PC-3 (cell line): ENCODE results near the gene NOCT. TPM values are rescaled to one million over a fixed set of nuclear protein-coding genes. Genes with fewer than 3 reads are reported as not detected.

ENCODE experiments used
- ATAC-seq: fragments of 200-7000 bp; cut with Tn5 transposase; 2 replicates; pipeline ENCODE4 v1.9.1; 2020; ENCODE audit warnings: mild to moderate bottlenecking, moderate library complexity
- BruUV-seq: library from RNA; stranded (reverse); fragments of 400-500 nt; replicated peaks from 2 replicates; lab custom pipeline; 2021; lab: Mats Ljungman, UMichigan
- CTCF ChIA-PET: fragments of 300-600 bp; sonication (Branson Sonifier 250); formaldehyde crosslinking; loops from one replicate; lab custom pipeline; 2022; ENCODE audit warnings: antibody characterized with exemption; lab: Charles Lee
- POLR2A ChIA-PET: fragments of 300-600 bp; sonication (Branson Sonifier 250); formaldehyde crosslinking; loops from one replicate; lab custom pipeline; 2022; ENCODE audit warnings: antibody characterized with exemption; ENCODE audit not compliant: unreplicated experiment; lab: Charles Lee
- DNase-seq: peaks from one replicate; pipeline ENCODE4 v3.0.0-alpha.2; 2015
- H2AFZ ChIP-seq: fragments of 300-600 bp; sonication (generic); 2 replicates; pipeline ENCODE4 v1.6.0; 2016; ENCODE audit warnings: antibody characterized with exemption, low read length
- H3F3A ChIP-seq: fragments of 300-600 bp; sonication (generic); one replicate; pipeline ENCODE4 v1.6.0; 2017; ENCODE audit warnings: antibody characterized with exemption, low read length, control low read depth, mild to moderate bottlenecking; ENCODE audit not compliant: unreplicated experiment
- H3K27ac ChIP-seq: fragments of 300-600 bp; sonication (generic); 2 replicates; pipeline ENCODE4 v1.5.1; 2016; ENCODE audit warnings: mild to moderate bottlenecking, low read length
- H3K27me3 ChIP-seq: fragments of 300-600 bp; sonication (generic); 2 replicates; pipeline ENCODE4 v1.6.1; 2016; ENCODE audit warnings: low read length, mixed read lengths
- H3K36me3 ChIP-seq: fragments of 300-600 bp; sonication (generic); 2 replicates; pipeline ENCODE4 v1.6.1; 2016; ENCODE audit warnings: low read depth, mixed run types, low read length, mixed read lengths
- H3K4me1 ChIP-seq: fragments of 300-600 bp; sonication (generic); 2 replicates; pipeline ENCODE4 v1.5.1; 2016; ENCODE audit warnings: low read length; ENCODE audit not compliant: insufficient read depth
- H3K4me2 ChIP-seq: fragments of 300-600 bp; sonication (generic); 2 replicates; pipeline ENCODE4 v1.6.0; 2016; ENCODE audit warnings: low read length
- H3K4me3 ChIP-seq: fragments of 300-600 bp; sonication (generic); 2 replicates; pipeline ENCODE4 v1.5.1; 2016; ENCODE audit warnings: mild to moderate bottlenecking, low read length, mixed read lengths
- H3K79me2 ChIP-seq: fragments of 300-600 bp; sonication (generic); 2 replicates; pipeline ENCODE4 v1.6.1; 2017; ENCODE audit warnings: low read length, mixed read lengths
- H3K9ac ChIP-seq: fragments of 300-600 bp; sonication (generic); 2 replicates; pipeline ENCODE4 v1.6.0; 2016; ENCODE audit warnings: mild to moderate bottlenecking, low read length
- H3K9me2 ChIP-seq: fragments of 300-600 bp; sonication (generic); replicated peaks from 2 replicates; pipeline ENCODE4 v1.6.1; 2016; ENCODE audit warnings: mixed run types, low read length, mixed read lengths
- H3K9me3 ChIP-seq: fragments of 300-600 bp; sonication (generic); 2 replicates; pipeline ENCODE4 v1.6.1; 2016; ENCODE audit warnings: low read length, mixed read lengths
- H4K20me1 ChIP-seq: fragments of 300-600 bp; sonication (generic); 2 replicates; pipeline ENCODE4 v1.6.1; 2016; ENCODE audit warnings: low read length, mixed read lengths
- EZH2 ChIP-seq: fragments of 300-600 bp; sonication (generic); IDR thresholded peaks from one replicate; pipeline ENCODE4 v1.6.1; 2017; ENCODE audit warnings: antibody characterized with exemption, mild to moderate bottlenecking, low read length; ENCODE audit not compliant: unreplicated experiment
- EZH2phosphoT487 ChIP-seq: fragments of 300-600 bp; sonication (generic); IDR thresholded peaks from 2 replicates; pipeline ENCODE4 v1.6.1; 2018; ENCODE audit warnings: mild to moderate bottlenecking, antibody characterized with exemption, low read length, borderline replicate concordance
- intact Hi-C: fragments of 100-400 bp; cut with micrococcal nuclease; formaldehyde crosslinking; loops from 2 replicates; pipeline ENCODE4 v1.9.0; 2023
- total RNA-seq: library from RNA; depleted of rRNA; stranded (reverse); fragments of >200 nt; gene quantifications from 2 replicates; pipeline ENCODE4 v1.2.3, GENCODE V29; 2014
- TF ChIP-seq, protein P1 (sequence below): fragments of 300-600 bp; sonication (generic); conservative IDR thresholded peaks from 2 replicates; pipeline ENCODE4 v1.5.1; 2017; ENCODE audit warnings: antibody characterized with exemption, low read depth, mild to moderate bottlenecking, low read length

The NOCT gene
- total RNA-seq, 1 experiment from 2014 or later = 32.7 TPM

DNA sequence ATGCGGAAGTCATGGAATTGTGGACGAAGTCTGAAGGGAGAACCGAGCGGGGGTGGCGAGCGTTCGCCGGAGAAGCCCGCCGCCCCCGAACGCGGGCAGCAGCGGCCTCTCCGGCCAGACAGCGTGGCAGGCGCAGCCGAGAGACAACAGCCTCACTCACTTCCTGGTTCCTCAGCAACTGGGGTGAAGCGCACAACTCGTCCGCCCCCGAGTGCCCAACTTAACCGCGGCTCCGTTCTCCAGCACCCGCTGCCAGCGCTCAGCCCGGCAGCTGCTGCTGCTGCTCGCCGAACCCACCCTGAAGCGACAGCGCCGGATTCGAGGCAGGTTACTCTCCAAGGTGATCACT is 68.0 kb downstream of the NOCT start:
- DNase-seq = peak; percentile 33
- BruUV-seq = TSS peak; percentile 39
- POLR2A ChIA-PET = no interaction called here

DNA sequence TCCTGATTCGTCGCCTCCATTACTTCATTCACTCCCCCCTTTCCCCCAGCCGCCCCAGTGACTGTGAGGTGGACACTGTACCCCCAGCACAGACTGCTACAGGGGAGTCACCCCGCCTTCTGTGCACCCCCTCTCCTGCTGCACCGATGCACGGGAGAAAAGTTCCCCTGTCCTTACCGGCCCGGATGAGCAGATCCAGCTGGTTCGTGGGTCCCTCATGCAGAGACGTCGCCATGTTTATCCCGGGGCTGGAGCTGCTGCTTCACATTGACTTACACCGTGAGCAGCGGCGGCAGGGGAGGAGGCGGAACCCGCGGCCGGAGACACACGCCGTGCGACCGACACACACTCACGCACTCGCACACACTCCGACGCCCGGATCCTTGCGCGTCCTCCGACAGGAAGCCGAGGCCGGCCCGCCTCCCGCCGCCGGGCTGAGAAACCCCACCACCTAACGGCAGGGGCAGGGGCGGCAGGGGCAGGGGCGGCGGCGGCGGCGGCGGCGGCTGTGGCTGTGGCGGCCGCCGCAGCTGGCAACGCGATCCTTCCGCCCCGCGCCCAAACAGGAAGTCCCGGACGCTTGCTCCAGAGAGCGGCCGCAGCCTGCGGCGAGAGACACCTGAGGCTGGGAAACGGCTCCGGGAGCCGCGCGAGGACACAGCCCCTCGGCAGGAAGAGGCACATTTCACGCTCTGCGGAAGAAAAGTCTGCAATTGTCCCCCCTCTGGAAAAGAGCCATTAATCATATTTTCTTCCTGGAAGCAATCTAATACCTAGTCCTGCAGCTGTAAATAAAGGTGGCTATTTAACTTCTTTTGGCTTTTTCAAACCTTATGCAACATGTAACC is 68.6 kb downstream of the NOCT start:
- Histone ChIP-seq H3K9ac (peak overlapping the region; percentile 97), H3K4me1 (peaks cover 13% of the 10 kb centered on the region; the same call in 1 of the 2 replicates), H3F3A (no peaks in the 10 kb centered on the region), H3K27me3 (no peaks in the 10 kb centered on the region), H3K79me2 (peaks cover 47% of the 10 kb centered on the region), H3K9me3 (no peaks in the 10 kb centered on the region), H3K9me2 (no peaks in the 10 kb centered on the region), H3K36me3 (no peaks in the 10 kb centered on the region; the same call in 1 of the 2 replicates), H2AFZ (peak overlapping the region; percentile 87), H3K27ac (peak overlapping the region; percentile 90), H4K20me1 (peaks cover 16% of the 10 kb centered on the region; the same call in 1 of the 2 replicates), H3K4me2 (peak overlapping the region; percentile 97), H3K4me3 (peak overlapping the region; percentile 85)
- peak; percentile 62 for ATAC-seq
- ChIA-PET CTCF (interaction anchor here (1.0 kb wide), 1 partner anchor 54 kb away, joined by 4 read pairs; no protein-coding TSS in a partner anchor), POLR2A (no interaction called here)
- DNase-seq = peak; percentile 85
- intact Hi-C loops = loop anchor here (5.0 kb wide), 2 partner anchors 93 to 218 kb away; partner anchors contain the start of genes ELF2, NAA15 and NDUFC1
- TF ChIP-seq EZH2phosphoT487 (no peak), EZH2 (no peak)
- TF ChIP-seq, protein P1, sequence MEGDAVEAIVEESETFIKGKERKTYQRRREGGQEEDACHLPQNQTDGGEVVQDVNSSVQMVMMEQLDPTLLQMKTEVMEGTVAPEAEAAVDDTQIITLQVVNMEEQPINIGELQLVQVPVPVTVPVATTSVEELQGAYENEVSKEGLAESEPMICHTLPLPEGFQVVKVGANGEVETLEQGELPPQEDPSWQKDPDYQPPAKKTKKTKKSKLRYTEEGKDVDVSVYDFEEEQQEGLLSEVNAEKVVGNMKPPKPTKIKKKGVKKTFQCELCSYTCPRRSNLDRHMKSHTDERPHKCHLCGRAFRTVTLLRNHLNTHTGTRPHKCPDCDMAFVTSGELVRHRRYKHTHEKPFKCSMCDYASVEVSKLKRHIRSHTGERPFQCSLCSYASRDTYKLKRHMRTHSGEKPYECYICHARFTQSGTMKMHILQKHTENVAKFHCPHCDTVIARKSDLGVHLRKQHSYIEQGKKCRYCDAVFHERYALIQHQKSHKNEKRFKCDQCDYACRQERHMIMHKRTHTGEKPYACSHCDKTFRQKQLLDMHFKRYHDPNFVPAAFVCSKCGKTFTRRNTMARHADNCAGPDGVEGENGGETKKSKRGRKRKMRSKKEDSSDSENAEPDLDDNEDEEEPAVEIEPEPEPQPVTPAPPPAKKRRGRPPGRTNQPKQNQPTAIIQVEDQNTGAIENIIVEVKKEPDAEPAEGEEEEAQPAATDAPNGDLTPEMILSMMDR = no peak
- no TSS peak for BruUV-seq

More for the DNA sequence above, 68.0 kb downstream of the NOCT start:
- H3K9ac ChIP-seq = peak overlapping the region; percentile 97
- peak overlapping the region; percentile 97 for H3K4me2 ChIP-seq
- H3K36me3 ChIP-seq = no peaks in the 10 kb centered on the region; the same call in 1 of the 2 replicates
- H3K27me3 ChIP-seq = no peaks in the 10 kb centered on the region
- ATAC-seq = peak; percentile 19
- peaks cover 13% of the 10 kb centered on the region; the same call in 1 of the 2 replicates for H3K4me1 ChIP-seq
- peaks cover 53% of the 10 kb centered on the region for H3K79me2 ChIP-seq
- H3F3A ChIP-seq = no peaks in the 10 kb centered on the region
- CTCF ChIA-PET = no interaction called here
- no peaks in the 10 kb centered on the region for H3K9me3 ChIP-seq
- peak overlapping the region; percentile 90 for H3K27ac ChIP-seq
- TF ChIP-seq, protein P1 = no peak
- no peak for TF ChIP-seq EZH2
- no peak for TF ChIP-seq EZH2phosphoT487
- intact Hi-C loops = loop anchor here (5.0 kb wide), 2 partner anchors 94 to 219 kb away; partner anchors contain the start of genes ELF2, NAA15 and NDUFC1
- peak overlapping the region; percentile 87 for H2AFZ ChIP-seq
- H4K20me1 ChIP-seq = peaks cover 16% of the 10 kb centered on the region; the same call in 1 of the 2 replicates
- H3K4me3 ChIP-seq = peak overlapping the region; percentile 85
- no peaks in the 10 kb centered on the region for H3K9me2 ChIP-seq
